GM19324 (cell line): ENCODE measurements around the gene BFSP2.

Experiments
- ATAC-seq: cut with Tn5 transposase; IDR thresholded peaks from one replicate; pipeline ENCODE4 v1.9.1; 2021; ENCODE audit warnings: mild to moderate bottlenecking, moderate library complexity; ENCODE audit not compliant: unreplicated experiment, low FRiP score

BFSP2 gene, protein sequence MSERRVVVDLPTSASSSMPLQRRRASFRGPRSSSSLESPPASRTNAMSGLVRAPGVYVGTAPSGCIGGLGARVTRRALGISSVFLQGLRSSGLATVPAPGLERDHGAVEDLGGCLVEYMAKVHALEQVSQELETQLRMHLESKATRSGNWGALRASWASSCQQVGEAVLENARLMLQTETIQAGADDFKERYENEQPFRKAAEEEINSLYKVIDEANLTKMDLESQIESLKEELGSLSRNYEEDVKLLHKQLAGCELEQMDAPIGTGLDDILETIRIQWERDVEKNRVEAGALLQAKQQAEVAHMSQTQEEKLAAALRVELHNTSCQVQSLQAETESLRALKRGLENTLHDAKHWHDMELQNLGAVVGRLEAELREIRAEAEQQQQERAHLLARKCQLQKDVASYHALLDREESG

DNA sequence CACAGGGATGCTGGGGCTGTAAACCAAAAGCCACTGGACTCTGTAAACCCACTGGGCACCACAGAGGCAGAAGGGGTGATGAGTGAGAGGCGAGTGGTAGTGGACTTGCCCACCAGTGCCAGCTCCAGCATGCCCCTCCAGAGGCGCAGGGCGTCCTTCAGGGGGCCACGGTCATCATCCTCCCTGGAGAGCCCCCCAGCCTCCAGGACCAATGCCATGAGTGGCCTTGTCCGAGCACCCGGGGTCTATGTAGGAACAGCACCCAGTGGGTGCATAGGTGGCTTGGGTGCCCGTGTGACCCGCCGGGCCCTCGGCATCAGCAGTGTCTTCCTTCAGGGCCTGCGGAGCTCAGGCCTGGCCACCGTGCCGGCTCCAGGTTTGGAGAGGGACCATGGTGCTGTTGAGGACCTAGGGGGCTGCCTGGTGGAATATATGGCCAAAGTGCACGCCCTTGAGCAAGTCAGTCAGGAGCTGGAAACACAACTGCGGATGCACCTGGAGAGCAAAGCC lies at the start of gene BFSP2:
BFSP2 (plus strand) TSS at position 51 of the 510 bp plus-strand sequence; CDS start at position 79, 28 bp downstream.
- no peak for ATAC-seq

DNA sequence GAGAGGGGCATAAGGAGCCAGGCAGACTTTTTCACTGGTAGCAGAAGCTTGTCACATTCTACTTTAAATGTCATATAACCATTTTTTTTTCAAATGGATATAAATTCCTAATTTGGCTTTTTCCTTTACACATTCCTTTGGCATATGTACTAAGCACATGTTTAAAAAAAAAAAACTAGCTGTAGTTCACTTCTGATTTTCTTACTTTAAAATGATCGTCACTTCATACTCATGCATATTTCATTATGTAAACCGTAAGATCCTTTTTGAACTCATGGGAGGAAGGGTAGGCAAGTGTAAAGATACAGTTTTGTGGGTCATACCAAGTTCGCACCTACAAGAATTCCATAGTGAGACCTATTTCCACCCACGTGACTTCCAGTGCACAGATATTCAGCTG lies 45.1 kb upstream of the BFSP2 start:
- no peak for ATAC-seq

DNA sequence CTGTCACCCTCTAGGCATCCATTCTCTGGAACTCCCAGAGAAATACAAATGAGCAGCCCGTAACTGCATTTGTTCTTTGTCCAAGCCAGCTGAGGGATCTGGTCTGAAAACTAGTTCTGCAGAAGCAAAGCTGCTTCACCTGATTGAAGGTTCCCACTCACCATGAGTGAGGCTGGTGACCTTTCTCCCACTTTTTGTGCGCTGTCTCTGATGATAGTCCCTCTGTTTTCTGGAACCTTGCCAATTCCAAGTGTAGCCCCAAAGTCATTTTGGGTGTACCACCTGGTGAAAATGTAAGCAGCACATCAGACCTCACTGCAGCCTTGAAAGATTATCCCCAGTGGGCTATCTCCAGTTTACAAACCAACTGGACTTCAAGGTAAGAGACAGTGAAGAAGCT lies 39.4 kb upstream of the BFSP2 start:
- ATAC-seq: no peak

DNA sequence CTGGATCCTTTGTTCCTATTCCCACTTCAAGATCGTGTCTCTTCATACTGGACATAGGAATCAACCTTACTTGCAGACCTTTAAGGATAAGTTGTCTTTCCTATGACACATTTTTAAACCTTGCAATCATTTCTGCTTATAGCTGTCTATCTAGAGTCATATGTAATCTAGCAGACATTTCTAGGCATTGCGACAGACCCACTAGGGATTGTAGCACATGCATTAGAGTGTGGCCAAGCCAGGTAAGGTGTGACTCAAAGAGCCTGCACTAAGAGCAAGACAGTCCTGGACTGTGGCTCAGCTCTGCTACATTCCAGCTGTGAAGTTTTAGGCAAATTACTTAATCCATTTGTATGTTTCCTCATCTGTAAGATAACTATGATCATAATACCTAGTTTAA lies 38.8 kb upstream of the BFSP2 start:
- no peak for ATAC-seq

DNA sequence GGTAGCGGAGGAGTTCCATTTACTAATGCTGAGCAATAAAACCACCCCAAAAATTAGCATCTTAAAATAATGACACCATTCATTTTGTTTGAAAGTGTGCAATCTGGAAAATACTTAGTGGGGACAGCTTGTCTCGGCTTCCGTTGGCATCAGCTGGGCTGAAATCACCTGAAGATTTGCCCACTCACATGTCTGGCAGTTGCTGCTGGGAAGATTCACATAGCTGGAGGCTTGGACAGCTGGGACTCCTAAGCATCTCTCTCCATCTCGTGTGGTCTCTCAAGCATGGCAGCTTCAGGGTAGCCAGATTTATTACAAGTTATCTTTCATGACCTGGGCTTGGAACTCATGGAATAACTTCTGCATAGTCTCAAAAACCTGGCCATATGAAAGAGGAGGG lies 38.4 kb upstream of the BFSP2 start:
- ATAC-seq: no peak

DNA sequence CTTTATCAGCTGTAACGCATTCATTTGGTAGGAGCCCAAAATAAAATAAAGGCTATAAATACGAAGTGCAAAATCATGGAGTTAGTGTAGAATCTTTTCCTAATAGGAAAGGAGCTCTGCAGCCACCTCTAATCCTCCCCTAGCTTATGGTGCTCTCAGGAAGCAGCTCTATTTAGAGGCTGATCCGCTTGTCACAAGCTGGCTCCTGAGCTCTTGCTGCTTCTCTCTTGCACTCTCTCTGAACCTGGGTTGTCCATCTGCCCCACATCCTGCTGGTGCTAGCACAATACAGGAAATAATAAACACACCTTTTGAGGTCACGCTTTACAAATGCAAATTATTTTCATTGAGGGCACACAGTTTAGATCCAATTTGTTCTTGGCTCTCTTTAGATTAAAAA lies 37.3 kb upstream of the BFSP2 start:
- no peak for ATAC-seq

DNA sequence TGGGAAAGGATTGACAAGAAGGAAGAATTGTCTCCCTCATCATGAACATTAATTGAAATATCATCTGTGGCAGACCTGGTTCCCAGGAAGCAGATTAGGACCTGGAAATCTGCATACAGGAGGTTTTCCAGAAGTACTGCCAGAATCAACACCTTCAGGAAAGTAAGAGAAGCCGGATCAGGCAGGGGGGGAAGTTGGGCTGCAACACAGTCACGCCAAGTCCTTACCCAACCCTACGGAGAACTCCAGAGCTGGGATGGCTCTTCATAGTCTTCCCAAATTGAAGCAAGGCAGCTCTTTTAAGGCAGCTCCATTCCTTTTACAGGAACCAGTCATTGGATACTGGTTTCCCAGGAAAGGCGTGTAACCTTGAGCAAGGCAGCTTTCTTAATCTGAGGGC lies 35.2 kb upstream of the BFSP2 start:
- no peak for ATAC-seq

DNA sequence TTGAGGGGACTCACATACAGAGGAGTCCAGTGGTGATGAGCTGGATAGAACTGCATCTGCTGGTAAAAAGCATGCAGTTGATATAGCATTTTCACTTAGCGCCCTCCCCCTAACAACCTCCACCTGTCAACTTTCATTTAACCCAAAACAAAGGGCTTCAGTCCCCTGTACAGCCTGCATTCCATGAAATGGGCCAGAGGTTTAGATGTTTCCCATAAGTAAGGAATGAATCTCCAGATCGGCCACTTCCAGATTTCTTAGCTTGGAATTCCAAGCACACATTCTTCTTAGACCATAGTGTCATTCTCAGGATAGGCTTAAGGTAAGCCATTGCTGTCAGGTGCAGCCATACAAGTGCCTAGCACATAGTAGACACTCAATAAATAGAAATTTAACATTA lies 32.9 kb upstream of the BFSP2 start:
- no peak for ATAC-seq

DNA sequence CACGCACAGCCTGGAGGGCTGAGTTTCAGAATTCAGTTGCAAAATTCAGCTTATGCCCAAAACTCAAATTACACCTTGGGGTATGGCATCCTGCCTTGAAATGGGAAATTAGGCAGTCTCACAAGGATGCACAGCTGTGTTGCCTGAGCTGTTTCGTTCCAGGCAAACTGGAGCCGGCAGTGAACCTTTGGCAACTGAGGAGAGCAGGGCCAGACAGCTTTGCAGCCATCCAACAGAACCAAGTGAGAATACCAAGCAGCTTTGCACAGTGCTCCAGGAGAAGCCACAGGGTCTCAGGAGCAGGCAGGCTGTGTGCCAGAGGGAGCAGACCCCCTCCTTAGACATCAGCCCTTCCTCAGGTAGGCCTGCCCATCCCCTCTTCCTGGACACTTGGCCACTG lies 32.5 kb upstream of the BFSP2 start:
- ATAC-seq: no peak

DNA sequence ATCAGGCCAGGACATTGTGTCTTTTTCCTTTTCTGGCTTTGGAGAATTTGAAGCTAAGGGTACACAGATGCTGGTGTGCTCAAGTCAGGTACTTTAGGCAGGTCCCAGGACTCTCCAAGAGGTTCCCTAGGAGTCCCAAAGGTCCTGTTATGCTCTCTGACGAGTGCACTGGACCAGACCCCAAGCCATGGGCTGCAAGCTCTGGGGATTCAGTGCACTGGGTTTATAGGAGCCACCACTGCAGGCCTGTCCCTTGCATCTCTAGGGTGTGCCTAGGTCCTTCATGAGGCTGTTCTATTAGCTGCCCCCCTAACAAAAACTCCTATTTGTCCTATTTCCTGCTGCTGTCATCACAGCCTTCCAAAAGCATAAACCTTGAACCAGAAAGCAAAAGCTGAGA lies 31.9 kb upstream of the BFSP2 start:
- ATAC-seq: no peak

DNA sequence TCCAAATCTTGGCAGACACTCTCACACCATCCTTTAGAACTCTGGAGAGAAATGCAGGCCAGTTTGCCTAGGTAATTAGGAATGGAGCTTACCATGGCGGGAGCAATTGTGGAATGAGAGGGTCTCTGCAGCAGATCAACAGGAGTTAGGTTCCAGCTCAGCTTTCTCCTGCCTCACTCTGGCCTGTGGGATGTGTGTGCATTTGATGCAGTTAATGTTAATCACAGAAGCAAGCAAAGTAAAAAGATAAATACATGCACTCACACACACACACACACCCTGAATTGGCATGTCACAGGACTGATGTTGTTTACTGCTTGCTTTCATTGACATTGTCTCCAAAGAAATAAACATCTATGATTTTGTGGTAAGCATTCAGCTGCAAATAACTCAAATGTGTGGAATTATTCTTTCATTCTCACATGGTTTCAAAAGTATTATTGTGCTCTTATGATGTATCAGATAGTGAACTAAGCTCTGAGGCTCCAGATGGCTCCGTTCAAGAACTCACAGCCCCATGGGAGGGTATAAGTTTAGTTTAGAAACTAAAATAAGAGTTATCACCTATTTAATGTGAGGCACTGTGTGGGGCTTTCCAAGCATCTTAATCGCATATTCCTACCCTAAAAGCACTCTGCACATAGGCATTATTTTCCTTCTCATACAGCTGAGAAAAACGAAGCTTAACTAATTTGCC lies 31.3 kb upstream of the BFSP2 start:
- ATAC-seq: no peak

DNA sequence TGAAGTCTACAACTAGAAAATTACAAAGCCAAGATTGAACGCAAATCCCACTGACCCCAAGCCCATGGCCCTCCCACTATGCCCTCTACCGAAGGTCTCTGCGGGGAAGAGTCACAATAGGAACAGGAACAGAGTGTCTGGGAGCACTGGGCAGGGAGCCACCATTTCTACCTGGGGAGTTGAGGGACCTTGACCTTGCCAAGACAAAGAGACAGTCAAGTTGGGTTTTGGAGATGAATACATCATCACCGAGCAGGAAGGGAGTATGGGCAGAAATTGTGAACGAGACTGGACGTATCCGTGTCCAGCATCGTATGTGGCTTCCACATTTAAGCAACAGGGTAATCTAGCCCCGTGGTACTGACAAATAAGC lies 30.8 kb upstream of the BFSP2 start:
- no peak for ATAC-seq

DNA sequence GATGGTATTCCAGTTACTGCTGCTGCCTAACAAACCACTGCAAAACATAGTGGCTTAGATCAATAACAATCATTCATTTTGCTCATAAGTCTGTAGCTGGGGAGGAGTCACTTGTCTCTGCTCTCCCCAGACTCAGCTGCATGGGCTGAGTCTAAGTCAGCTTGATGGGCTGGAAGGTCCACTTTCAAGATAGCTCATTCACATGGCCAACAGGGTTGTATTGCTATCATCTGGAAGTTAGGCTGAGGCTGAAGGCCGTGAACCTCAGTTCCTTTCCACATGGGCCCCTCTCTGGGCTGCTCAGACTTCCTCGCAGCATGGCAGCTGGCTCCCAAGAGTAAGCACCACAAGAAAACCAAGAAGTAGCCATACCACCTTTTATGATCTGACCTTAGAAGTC lies 28.7 kb upstream of the BFSP2 start:
- ATAC-seq: no peak

DNA sequence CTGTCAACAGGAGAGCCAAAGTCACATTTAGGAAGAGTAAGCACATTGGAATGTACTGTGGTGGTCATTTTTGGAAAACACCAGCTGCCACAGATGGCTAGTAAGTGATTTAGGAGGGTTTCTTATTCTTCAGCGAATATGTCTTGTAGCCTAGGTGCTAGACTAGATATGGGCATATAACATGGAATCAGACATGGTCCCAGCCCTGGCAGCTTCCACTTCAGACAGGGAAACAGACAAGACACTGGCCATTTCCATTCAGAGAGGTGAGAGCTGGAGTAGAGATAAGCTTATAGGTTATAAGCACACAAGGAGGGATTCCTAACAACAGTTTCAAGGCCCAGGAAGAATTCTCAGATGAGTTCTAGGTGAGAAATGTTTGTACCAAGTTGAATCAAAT lies 28.2 kb upstream of the BFSP2 start:
- ATAC-seq: no peak

DNA sequence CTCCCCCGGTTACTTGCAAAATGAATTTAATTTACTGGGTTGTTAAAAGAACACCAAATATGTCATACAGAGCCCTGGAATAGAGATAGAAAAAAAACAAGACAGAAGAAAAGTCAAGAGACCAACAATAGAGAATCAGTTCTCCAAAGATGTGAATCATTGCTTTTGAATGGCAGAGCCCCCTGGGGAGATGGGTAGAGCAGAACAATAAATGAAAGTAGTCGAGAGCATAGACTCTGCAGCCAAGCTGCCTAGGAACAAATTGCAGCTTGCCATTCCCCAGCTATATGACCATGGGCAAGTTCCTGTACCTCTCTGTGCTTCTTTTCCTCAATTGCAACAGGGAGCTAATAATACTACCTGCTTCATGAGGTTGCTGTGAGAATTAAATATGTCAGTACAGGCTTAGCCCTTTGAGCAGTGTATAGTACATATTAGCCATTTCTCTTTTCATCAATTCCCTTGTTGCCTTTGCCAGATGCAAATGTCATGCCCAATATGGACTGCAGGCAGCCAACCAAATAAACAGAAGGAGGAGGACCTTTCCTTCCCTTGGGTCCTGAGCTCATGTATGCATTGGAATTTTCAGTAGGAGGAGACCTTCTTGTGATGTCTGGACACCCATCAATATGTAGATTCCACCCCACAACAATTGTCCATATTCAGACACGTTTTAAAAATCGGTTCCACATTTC lies 25.0 kb upstream of the BFSP2 start:
- ATAC-seq: no peak

DNA sequence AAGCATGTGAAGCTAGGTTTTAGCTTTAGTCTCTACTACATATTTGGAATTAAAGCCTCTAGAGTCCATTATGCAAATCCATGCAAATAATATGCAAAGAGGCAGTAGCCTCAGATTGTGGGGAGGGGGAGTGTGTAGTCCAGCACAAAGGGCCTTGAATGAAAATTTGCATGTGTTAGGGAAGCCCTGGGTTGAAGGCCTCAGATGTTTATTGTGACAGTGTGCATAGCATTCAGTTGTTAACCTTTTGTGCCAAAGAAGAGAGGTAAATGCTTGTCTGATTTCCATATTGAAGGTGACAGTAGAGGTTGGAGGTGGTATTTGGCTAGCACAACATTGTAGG lies 24.5 kb upstream of the BFSP2 start:
- ATAC-seq: no peak

DNA sequence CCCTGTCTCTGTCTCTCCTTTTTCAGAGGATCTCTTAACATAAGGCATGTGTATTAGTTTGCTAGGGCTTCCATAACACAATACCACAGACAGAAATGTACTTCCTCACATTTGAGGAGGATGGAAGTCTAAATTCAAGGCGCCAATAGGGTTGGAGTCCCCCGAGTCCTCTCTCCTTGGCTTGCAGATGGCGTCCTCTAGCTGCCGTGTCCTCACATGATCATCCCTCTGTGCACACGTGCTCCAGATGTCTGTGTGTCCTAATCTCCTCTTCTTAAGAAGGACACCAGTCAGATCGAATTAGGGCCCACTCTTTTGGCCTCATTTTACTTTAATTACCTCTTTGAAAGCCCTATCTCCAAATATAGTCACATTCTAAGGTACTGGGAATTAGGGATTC lies 23.0 kb upstream of the BFSP2 start:
- ATAC-seq: no peak

DNA sequence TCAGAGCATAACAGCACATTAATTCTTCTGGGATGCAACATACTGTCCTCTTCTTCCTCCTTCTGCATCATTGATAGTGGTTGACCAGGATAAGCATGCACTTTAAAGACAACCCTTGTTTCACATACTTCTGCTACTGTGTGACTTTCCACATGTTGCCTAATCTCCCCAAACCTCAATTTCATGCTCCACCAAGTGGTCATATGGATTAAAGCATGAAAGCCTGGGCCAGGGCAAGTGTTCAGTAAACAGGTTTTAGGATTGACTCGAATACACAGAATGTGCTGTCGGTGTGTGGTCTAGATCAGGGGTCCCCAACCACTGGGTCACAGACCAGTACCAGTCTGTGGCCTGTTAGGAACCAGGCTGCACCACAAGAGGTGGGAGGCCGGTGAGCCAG lies 22.5 kb upstream of the BFSP2 start:
- no peak for ATAC-seq

DNA sequence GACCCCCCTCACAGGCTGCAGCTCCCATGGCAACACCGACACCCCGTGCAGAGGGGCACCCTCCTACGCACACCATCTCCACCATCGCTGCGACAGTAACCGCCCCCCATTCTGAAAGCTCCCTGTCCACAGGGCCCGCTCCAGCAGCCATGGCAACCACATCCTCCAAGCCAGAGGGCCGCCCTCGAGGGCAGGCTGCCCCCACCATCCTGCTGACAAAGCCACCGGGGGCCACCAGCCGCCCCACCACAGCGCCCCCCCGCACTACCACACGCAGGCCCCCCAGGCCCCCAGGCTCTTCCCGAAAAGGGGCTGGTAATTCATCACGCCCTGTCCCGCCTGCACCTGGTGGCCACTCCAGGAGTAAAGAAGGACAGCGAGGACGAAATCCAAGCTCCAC lies 19.9 kb upstream of the BFSP2 start:
- no peak for ATAC-seq

DNA sequence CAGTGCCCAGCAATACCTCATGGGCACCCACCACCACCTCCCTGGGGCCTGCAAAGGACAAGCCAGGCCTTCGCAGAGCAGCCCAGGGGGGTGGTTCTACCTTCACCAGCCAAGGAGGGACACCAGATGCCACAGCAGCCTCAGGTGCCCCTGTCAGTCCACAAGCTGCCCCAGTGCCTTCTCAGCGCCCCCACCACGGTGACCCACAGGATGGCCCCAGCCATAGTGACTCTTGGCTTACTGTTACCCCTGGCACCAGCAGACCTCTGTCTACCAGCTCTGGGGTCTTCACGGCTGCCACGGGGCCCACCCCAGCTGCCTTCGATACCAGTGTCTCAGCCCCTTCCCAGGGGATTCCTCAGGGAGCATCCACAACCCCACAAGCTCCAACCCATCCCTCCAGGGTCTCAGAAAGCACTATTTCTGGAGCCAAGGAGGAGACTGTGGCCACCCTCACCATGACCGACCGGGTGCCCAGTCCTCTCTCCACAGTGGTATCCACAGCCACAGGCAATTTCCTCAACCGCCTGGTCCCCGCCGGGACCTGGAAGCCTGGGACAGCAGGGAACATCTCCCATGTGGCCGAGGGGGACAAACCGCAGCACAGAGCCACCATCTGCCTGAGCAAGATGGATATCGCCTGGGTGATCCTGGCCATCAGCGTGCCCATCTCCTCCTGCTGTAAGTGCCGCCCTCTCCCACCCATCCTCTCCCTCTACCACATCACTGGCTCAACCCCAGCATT lies 19.2 kb upstream of the BFSP2 start:
- no peak for ATAC-seq
